Sigmoid colon (tissue), 7 donors: ENCODE results near the gene SLC24A1. TPM values are rescaled to one million over a fixed set of nuclear protein-coding genes. Genes with fewer than 3 reads are reported as not detected.

Experiments used
- DNase-seq: peaks from one replicate; pipeline ENCODE4 v3.0.0-alpha.2; 2019
- H3K27ac ChIP-seq, 4 donors: fragments of 200-600 bp; sonication (generic); one replicate each; pipeline ENCODE4 v1.5.1; 2016 to 2019; ENCODE audit warnings: mild to moderate bottlenecking in 1 of 4
- H3K27me3 ChIP-seq, 3 donors: fragments of 200-600 bp; sonication (generic); one replicate each; pipeline ENCODE4 v1.5.1; 2019; ENCODE audit warnings: mild to moderate bottlenecking in 1 of 3
- H3K36me3 ChIP-seq, 4 donors: fragments of 200-600 bp; sonication (generic); one replicate each; pipeline ENCODE4 v1.5.1; 2016 to 2019
- H3K4me1 ChIP-seq, 4 donors: fragments of 200-600 bp; sonication (generic); one replicate each; pipeline ENCODE4 v1.5.1; 2017 to 2019
- H3K4me3 ChIP-seq, 4 donors: fragments of 200-600 bp; sonication (generic); one replicate each; pipeline ENCODE4 v1.5.1; 2017 to 2019; ENCODE audit warnings: mild to moderate bottlenecking in 2 of 4, moderate library complexity in 1 of 4
- H3K9me3 ChIP-seq, 4 donors: fragments of 200-600 bp in 3 of 4; sonication (generic) in 3 of 4; one replicate each; pipeline versions ENCODE4 v1.5.1 to v1.6.1; 2013 to 2019
- CTCF ChIP-seq, 4 experiments: fragments of 450-650 bp in 3 of 4; fragments of 200-600 bp in 1 of 4; IDR thresholded peaks; one replicate each; pipeline ENCODE4 v1.5.1; 2016 to 2019; ENCODE audit warnings: antibody characterized with exemption in 4 of 4, mild to moderate bottlenecking in 3 of 4, moderate library complexity in 2 of 4
- EP300 ChIP-seq, 4 donors: sonication (generic); formaldehyde crosslinking; IDR thresholded peaks; one replicate each; pipeline ENCODE4 v1.6.1; 2017; ENCODE audit warnings: antibody characterized with exemption in 4 of 4
- POLR2A ChIP-seq, 2 donors: fragments of 450-650 bp; IDR thresholded peaks; one replicate each; pipeline ENCODE4 v1.6.1; 2016; ENCODE audit warnings: antibody characterized with exemption in 2 of 2, mild to moderate bottlenecking in 2 of 2, moderate library complexity in 2 of 2
- POLR2AphosphoS5 ChIP-seq, 4 donors: sonication (generic); formaldehyde crosslinking; IDR thresholded peaks; one replicate each; pipeline ENCODE4 v1.6.1; 2017; ENCODE audit warnings: antibody characterized with exemption in 4 of 4
- WGBS, 2 donors: extraction: QIAGEN DNeasy Blood & Tissue Kit; methylation state at CpG; one replicate each; pipeline ENCODE4 v1.1.7; 2013; 5-methylcytosine and 5-hydroxymethylcytosine counted together
- intact Hi-C: fragments of 100-400 bp; cut with DNase I; formaldehyde crosslinking; loops from one replicate; pipeline ENCODE4 v1.15.1; 2023
- polyA plus RNA-seq, 3 donors: library from polyadenylated mRNA; stranded (reverse); fragments of 200-250 nt; gene quantifications; one replicate each; pipeline ENCODE4 v1.2.3, GENCODE V29; 2013
- total RNA-seq, 4 donors: library from RNA; depleted of rRNA; stranded (reverse); fragments of >200 nt; gene quantifications; one replicate each; pipeline ENCODE4 v1.1.0, GENCODE V29; 2016
- donor health status: healthy with polysubstance abuse.
- donor health status: Bipolar disorder and iron deficiency.
- donor health status: healthy.

The SLC24A1 gene
- total RNA-seq (1 to 10 TPM; 3.3 to 4.2 (median 3.9) TPM), polyA plus RNA-seq (1 to 10 TPM; 4.8 to 6.0 (median 5.4) TPM)

- WGBS, 2 donors: 95 to 96% methylated on average over 6 of the region's 6 CpGs
- Histone ChIP-seq H3K4me3 (no peak within 1 kb of the TSS), H3K36me3 (no peaks in the 10 kb centered on the region), H3K27me3 (no peaks in the 10 kb centered on the region), H3K27ac (no peak within 1 kb of the TSS), H3K9me3 (no peaks in the 10 kb centered on the region), H3K4me1 (no peaks in the 10 kb centered on the region)
- intact Hi-C loops: no loop called here
- no peak for DNase-seq
- TF ChIP-seq CTCF (IDR thresholded peaks at IDR 0.05) (no peak), POLR2A (IDR thresholded peaks at IDR 0.05) (no peak), EP300 (IDR thresholded peaks at IDR 0.05) (no peak), POLR2AphosphoS5 (IDR thresholded peaks at IDR 0.05) (no peak)
Measured at GRCh38 chr15:65621638-65622037, at the start of gene SLC24A1. TSS of gene SLC24A1 (plus strand) at chr15:65621938. CDS start at chr15:65624081, 2,143 bp downstream.

- 87 to 94% methylated on average over 2 of the region's 2 CpGs for WGBS, 2 donors
- no peaks in the 10 kb centered on the region for H3K9me3 ChIP-seq
- intact Hi-C loops: no loop called here
- no peak overlapping the region for H3K4me3 ChIP-seq
- H3K27me3 ChIP-seq: no peaks in the 10 kb centered on the region
- peaks cover 8 to 78% (median 11%) of the 10 kb centered on the region in 4 donors for H3K36me3 ChIP-seq
- no peak for TF ChIP-seq POLR2A (IDR thresholded peaks at IDR 0.05)
- no peak for TF ChIP-seq EP300 (IDR thresholded peaks at IDR 0.05)
- no peak for TF ChIP-seq CTCF (IDR thresholded peaks at IDR 0.05)
- no peak for TF ChIP-seq POLR2AphosphoS5 (IDR thresholded peaks at IDR 0.05)
- no peak overlapping the region for H3K27ac ChIP-seq
- H3K4me1 ChIP-seq: no peaks in the 10 kb centered on the region
- DNase-seq: no peak
Measured at GRCh38 chr15:65571971-65572370, 49.8 kb upstream of the SLC24A1 start.

GRCh38 chr15:65576664-65577063 lies 45.1 kb upstream of the SLC24A1 start:
- peaks cover 11 to 89% (median 13%) of the 10 kb centered on the region in 4 donors for H3K36me3 ChIP-seq
- no peaks in the 10 kb centered on the region for H3K9me3 ChIP-seq
- no peaks in the 10 kb centered on the region for H3K27me3 ChIP-seq
- H3K4me1 ChIP-seq: no peaks in the 10 kb centered on the region
- DNase-seq: no peak
- H3K4me3 ChIP-seq: no peak overlapping the region
- intact Hi-C loops: no loop called here
- no peak overlapping the region for H3K27ac ChIP-seq
- 96 to 98% methylated on average over 1 of the region's 1 CpG for WGBS, 2 donors
- no peak for TF ChIP-seq CTCF (IDR thresholded peaks at IDR 0.05)
- no peak for TF ChIP-seq POLR2A (IDR thresholded peaks at IDR 0.05)
- no peak for TF ChIP-seq POLR2AphosphoS5 (IDR thresholded peaks at IDR 0.05)
- TF ChIP-seq EP300 (IDR thresholded peaks at IDR 0.05): no peak

GRCh38 chr15:65577129-65577996 lies 44.4 kb upstream of the SLC24A1 start:
- WGBS, 2 donors: 80 to 84% methylated on average over 6 of the region's 6 CpGs
- H3K27me3 ChIP-seq: no peaks in the 10 kb centered on the region
- peaks cover 12 to 89% (median 13%) of the 10 kb centered on the region in 4 donors for H3K36me3 ChIP-seq
- H3K4me1 ChIP-seq: no peaks in the 10 kb centered on the region
- no peak overlapping the region for H3K27ac ChIP-seq
- intact Hi-C loops: no loop called here
- H3K9me3 ChIP-seq: no peaks in the 10 kb centered on the region
- TF ChIP-seq CTCF (IDR thresholded peaks at IDR 0.05) (no peak), POLR2A (IDR thresholded peaks at IDR 0.05) (no peak), POLR2AphosphoS5 (IDR thresholded peaks at IDR 0.05) (no peak)
- no peak for DNase-seq
- no peak overlapping the region for H3K4me3 ChIP-seq
